KMS-11 (cell line): Measurements from ENCODE around the gene CHAT.

Experiments
- H2AFZ ChIP-seq: fragments of 200-600 bp; sonication (generic); 2 replicates; pipeline ENCODE4 v1.6.1; 2016; ENCODE audit warnings: antibody characterized with exemption, mixed run types, low read depth
- H3K27ac ChIP-seq: fragments of 200-600 bp; sonication (generic); 2 replicates; pipeline ENCODE4 v1.6.1; 2016; ENCODE audit warnings: mild to moderate bottlenecking, mixed run types
- H3K27me3 ChIP-seq: fragments of 200-600 bp; sonication (generic); 2 replicates; pipeline ENCODE4 v1.6.1; 2017; ENCODE audit warnings: mild to moderate bottlenecking, low read depth, mixed run types, moderate library complexity; ENCODE audit not compliant: insufficient read depth
- H3K36me3 ChIP-seq: fragments of 200-600 bp; sonication (generic); 2 replicates; pipeline ENCODE4 v1.6.1; 2017; ENCODE audit warnings: mild to moderate bottlenecking, mixed run types; ENCODE audit not compliant: insufficient read depth
- H3K4me1 ChIP-seq: fragments of 200-600 bp; sonication (generic); 2 replicates; pipeline ENCODE4 v1.6.1; 2016; ENCODE audit warnings: mild to moderate bottlenecking, low read depth, mixed run types; ENCODE audit not compliant: poor library complexity, severe bottlenecking
- H3K4me2 ChIP-seq: fragments of 200-600 bp; sonication (generic); 2 replicates; pipeline ENCODE4 v1.7.0; 2016; ENCODE audit warnings: mild to moderate bottlenecking, mixed run types
- H3K4me3 ChIP-seq: fragments of 200-600 bp; sonication (generic); IDR thresholded peaks from 2 replicates; pipeline ENCODE4 v1.6.1; 2017; ENCODE audit warnings: low read depth, low read length, mixed read lengths; ENCODE audit not compliant: insufficient read depth
- H3K79me2 ChIP-seq: fragments of 200-600 bp; sonication (generic); 2 replicates; pipeline ENCODE4 v1.6.1; 2016; ENCODE audit warnings: low read depth, mixed run types; ENCODE audit not compliant: insufficient read depth
- H3K9ac ChIP-seq: fragments of 200-600 bp; sonication (generic); 2 replicates; pipeline ENCODE4 v1.6.1; 2016; ENCODE audit warnings: mild to moderate bottlenecking, mixed run types
- H4K20me1 ChIP-seq: fragments of 200-600 bp; sonication (generic); 2 replicates; pipeline ENCODE4 v1.6.1; 2016; ENCODE audit warnings: mild to moderate bottlenecking, mixed run types; ENCODE audit not compliant: insufficient read depth
- TF ChIP-seq, protein P1 (sequence below): fragments of 200-600 bp; sonication (generic); conservative IDR thresholded peaks from 2 replicates; pipeline ENCODE4 v1.6.1; 2017; ENCODE audit warnings: low read depth, mild to moderate bottlenecking, antibody characterized with exemption, low read length, moderate library complexity, mixed read lengths

CHAT gene

DNA sequence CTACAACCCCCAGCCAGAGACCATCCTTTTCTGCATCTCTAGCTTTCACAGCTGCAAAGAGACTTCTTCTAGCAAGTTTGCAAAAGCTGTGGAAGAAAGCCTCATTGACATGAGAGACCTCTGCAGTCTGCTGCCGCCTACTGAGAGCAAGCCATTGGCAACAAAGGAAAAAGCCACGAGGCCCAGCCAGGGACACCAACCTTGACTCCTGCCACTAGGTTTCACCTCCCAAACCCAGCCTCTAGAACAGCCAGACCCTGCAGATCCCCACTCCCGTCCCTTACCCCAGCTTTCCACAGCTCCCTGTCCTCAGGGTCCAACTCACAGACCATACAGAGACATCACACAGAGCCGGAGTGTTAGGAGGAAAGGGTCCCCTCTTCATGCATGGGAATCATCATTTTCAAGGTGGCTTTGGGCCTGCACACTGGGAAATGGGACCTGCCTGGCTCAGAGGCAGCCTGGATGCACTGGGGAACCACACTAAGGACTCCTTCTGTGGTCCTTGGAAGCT, 51.1 kb downstream of the CHAT start:
- H3K4me1 ChIP-seq: no peaks in the 10 kb centered on the region
- no peak overlapping the region for H2AFZ ChIP-seq
- H3K27me3 ChIP-seq: no peaks in the 10 kb centered on the region
- H3K36me3 ChIP-seq: no peaks in the 10 kb centered on the region
- H3K4me2 ChIP-seq: no peak overlapping the region
- no peak overlapping the region for H3K27ac ChIP-seq
- no peak overlapping the region for H3K9ac ChIP-seq
- no peaks in the 10 kb centered on the region for H3K79me2 ChIP-seq
- TF ChIP-seq, protein P1, sequence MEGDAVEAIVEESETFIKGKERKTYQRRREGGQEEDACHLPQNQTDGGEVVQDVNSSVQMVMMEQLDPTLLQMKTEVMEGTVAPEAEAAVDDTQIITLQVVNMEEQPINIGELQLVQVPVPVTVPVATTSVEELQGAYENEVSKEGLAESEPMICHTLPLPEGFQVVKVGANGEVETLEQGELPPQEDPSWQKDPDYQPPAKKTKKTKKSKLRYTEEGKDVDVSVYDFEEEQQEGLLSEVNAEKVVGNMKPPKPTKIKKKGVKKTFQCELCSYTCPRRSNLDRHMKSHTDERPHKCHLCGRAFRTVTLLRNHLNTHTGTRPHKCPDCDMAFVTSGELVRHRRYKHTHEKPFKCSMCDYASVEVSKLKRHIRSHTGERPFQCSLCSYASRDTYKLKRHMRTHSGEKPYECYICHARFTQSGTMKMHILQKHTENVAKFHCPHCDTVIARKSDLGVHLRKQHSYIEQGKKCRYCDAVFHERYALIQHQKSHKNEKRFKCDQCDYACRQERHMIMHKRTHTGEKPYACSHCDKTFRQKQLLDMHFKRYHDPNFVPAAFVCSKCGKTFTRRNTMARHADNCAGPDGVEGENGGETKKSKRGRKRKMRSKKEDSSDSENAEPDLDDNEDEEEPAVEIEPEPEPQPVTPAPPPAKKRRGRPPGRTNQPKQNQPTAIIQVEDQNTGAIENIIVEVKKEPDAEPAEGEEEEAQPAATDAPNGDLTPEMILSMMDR: no peak
- H4K20me1 ChIP-seq: no peaks in the 10 kb centered on the region
- no peak overlapping the region for H3K4me3 ChIP-seq

- Histone ChIP-seq H3K4me3 (no peak overlapping the region), H3K9ac (no peak overlapping the region), H3K27ac (no peak overlapping the region), H3K27me3 (no peaks in the 10 kb centered on the region), H3K4me1 (no peaks in the 10 kb centered on the region), H3K79me2 (no peaks in the 10 kb centered on the region), H4K20me1 (no peaks in the 10 kb centered on the region), H3K4me2 (no peak overlapping the region), H3K36me3 (no peaks in the 10 kb centered on the region), H2AFZ (no peak overlapping the region)
- TF ChIP-seq, protein P1: no peak
These were observed 52.3 kb downstream of the CHAT start for GRCh38 chr10:49666054-49666615.

DNA sequence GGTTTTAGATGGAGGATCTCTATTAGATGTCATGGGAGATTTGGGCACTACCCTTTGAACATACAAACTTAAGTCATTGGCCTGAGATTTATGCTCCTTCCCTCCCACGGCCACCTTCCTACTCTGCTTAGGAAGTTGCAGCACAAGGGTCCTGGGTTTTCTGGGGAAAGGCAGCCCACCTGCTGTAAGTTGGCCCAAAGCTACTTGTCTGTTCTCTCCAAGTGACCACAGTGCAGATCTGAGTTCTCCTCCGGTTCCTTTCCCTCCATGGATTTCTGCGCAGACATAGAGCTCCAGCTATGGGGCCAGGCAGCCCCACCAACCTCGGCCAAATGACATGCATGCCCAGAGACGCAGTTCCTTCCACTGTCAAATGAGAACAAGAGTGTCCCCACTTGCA, 52.8 kb downstream of the CHAT start:
- Histone ChIP-seq H3K4me3 (no peak overlapping the region), H3K4me2 (no peak overlapping the region), H2AFZ (no peak overlapping the region), H3K79me2 (no peaks in the 10 kb centered on the region), H3K36me3 (no peaks in the 10 kb centered on the region), H3K27ac (no peak overlapping the region), H3K27me3 (no peaks in the 10 kb centered on the region), H3K9ac (no peak overlapping the region), H4K20me1 (no peaks in the 10 kb centered on the region), H3K4me1 (no peaks in the 10 kb centered on the region)
- TF ChIP-seq, protein P1: no peak

GRCh38 chr10:49667991-49668390, 54.2 kb downstream of the CHAT start:
- Histone ChIP-seq H3K27me3 (no peaks in the 10 kb centered on the region), H4K20me1 (no peaks in the 10 kb centered on the region), H3K4me2 (no peak overlapping the region), H2AFZ (no peak overlapping the region), H3K36me3 (no peaks in the 10 kb centered on the region), H3K79me2 (no peaks in the 10 kb centered on the region), H3K4me1 (no peaks in the 10 kb centered on the region), H3K27ac (no peak overlapping the region), H3K4me3 (no peak overlapping the region), H3K9ac (no peak overlapping the region)
- TF ChIP-seq, protein P1: no peak
